Measurements from ENCODE around the gene GAR1.

- TF ChIP-seq POLR2AphosphoS5 (IDR thresholded peaks at IDR 0.05) (no peak), POLR2A (IDR thresholded peaks at IDR 0.05) (no peak)
- TF ChIP-seq, protein P1, sequence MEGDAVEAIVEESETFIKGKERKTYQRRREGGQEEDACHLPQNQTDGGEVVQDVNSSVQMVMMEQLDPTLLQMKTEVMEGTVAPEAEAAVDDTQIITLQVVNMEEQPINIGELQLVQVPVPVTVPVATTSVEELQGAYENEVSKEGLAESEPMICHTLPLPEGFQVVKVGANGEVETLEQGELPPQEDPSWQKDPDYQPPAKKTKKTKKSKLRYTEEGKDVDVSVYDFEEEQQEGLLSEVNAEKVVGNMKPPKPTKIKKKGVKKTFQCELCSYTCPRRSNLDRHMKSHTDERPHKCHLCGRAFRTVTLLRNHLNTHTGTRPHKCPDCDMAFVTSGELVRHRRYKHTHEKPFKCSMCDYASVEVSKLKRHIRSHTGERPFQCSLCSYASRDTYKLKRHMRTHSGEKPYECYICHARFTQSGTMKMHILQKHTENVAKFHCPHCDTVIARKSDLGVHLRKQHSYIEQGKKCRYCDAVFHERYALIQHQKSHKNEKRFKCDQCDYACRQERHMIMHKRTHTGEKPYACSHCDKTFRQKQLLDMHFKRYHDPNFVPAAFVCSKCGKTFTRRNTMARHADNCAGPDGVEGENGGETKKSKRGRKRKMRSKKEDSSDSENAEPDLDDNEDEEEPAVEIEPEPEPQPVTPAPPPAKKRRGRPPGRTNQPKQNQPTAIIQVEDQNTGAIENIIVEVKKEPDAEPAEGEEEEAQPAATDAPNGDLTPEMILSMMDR (IDR thresholded peaks at IDR 0.05), result no peak
These were observed 57.5 kb downstream of the GAR1 start for GRCh38 chr4:109872950-109873656.
